Spleen (tissue), 7 donors: ENCODE results near the gene TIE1.

Experiments
- POLR2A ChIP-seq, 3 donors: fragments of 450-650 bp; IDR thresholded peaks; one replicate each; pipeline ENCODE4 v1.5.1; 2017; ENCODE audit warnings: antibody characterized with exemption in 3 of 3, mild to moderate bottlenecking in 1 of 3
- POLR2AphosphoS5 ChIP-seq, 3 donors: sonication (generic); formaldehyde crosslinking; IDR thresholded peaks; one replicate each; pipeline ENCODE4 v1.5.1; 2017; ENCODE audit warnings: antibody characterized with exemption in 3 of 3
- TF ChIP-seq, protein P1 (sequence below), 11 experiments: fragments of 200-600 bp in 7 of 11; fragments of 450-650 bp in 4 of 11; sonication (generic) in 4 of 11; IDR thresholded peaks in 8 of 11; conservative IDR thresholded peaks in 3 of 11; 1 replicate in 7 of 11; 2 replicates in 4 of 11; pipeline versions ENCODE4 v1.4.0 to v1.8.0; 2016 to 2021; ENCODE audit warnings: antibody characterized with exemption in 11 of 11, inconsistent platforms in 4 of 11, mild to moderate bottlenecking in 1 of 11
- donor health status: DM: no; HTN: no; CAD: no; lungs with moderate emphysema.
- donor health status: DM: no; HTN: no; CAD: no.
- donor health status: DM: no; HTN: no; CAD: no.

DNA sequence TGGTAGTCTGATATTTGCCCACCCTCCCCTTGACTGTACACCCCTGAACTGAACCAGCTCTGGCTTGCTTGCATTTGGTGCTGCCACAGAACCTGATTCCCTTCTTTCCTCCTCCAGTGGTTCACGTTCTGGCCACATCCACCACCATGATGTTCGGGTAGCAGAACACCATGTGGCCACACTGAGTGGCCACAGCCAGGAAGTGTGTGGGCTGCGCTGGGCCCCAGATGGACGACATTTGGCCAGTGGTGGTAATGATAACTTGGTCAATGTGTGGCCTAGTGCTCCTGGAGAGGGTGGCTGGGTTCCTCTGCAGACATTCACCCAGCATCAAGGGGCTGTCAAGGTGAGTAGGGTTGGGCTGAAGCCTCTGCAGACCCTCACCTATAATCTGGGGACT, 59.8 kb downstream of the TIE1 start:
- TF ChIP-seq, protein P1, sequence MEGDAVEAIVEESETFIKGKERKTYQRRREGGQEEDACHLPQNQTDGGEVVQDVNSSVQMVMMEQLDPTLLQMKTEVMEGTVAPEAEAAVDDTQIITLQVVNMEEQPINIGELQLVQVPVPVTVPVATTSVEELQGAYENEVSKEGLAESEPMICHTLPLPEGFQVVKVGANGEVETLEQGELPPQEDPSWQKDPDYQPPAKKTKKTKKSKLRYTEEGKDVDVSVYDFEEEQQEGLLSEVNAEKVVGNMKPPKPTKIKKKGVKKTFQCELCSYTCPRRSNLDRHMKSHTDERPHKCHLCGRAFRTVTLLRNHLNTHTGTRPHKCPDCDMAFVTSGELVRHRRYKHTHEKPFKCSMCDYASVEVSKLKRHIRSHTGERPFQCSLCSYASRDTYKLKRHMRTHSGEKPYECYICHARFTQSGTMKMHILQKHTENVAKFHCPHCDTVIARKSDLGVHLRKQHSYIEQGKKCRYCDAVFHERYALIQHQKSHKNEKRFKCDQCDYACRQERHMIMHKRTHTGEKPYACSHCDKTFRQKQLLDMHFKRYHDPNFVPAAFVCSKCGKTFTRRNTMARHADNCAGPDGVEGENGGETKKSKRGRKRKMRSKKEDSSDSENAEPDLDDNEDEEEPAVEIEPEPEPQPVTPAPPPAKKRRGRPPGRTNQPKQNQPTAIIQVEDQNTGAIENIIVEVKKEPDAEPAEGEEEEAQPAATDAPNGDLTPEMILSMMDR (IDR thresholded peaks at IDR 0.05 in 8 of 11, conservative IDR thresholded peaks at IDR 0.05 in 3 of 11), result no peak
- TF ChIP-seq POLR2A (IDR thresholded peaks at IDR 0.05), result no peak
- peak in 2 of 3 donors; percentile 8 to 38 for TF ChIP-seq POLR2AphosphoS5 (IDR thresholded peaks at IDR 0.05)
